GM12878 (cell line): ENCODE measurements around the gene CHD6. TPM values are rescaled to one million over a fixed set of nuclear protein-coding genes. Genes with fewer than 3 reads are reported as not detected.
A peak's percentile ranks its signal among the peaks of the same experiment; 100 is the strongest.

Experiments used
- ATAC-seq: fragments of 200-7000 bp; cut with Tn5 transposase; 3 replicates; pipeline ENCODE4 v1.9.1; 2020; ENCODE audit warnings: mild to moderate bottlenecking, moderate library complexity
- BruUV-seq: library from RNA; stranded (reverse); fragments of 400-500 nt; replicated peaks from 2 replicates; lab custom pipeline; 2021; lab: Mats Ljungman, UMichigan
- CTCF ChIA-PET: fragments of 300-600 bp; sonication (Branson Sonifier 250); formaldehyde crosslinking; extraction: SDS; loops from one replicate; lab custom pipeline; 2021; ENCODE audit warnings: inconsistent platforms; lab: Yijun Ruan, JAX
- POLR2A ChIA-PET: fragments of 350-600 bp; formaldehyde crosslinking; extraction: SDS; loops from one replicate; lab custom pipeline; 2021; ENCODE audit warnings: inconsistent platforms; lab: Charles Lee
- RAD21 ChIA-PET: fragments of 300-600 bp; sonication (Branson Sonifier 250); formaldehyde crosslinking; loops from one replicate; lab custom pipeline; 2023; ENCODE audit warnings: antibody characterized with exemption; ENCODE audit not compliant: unreplicated experiment; lab: Charles Lee
- SMC1A ChIA-PET: fragments of 300-600 bp; sonication (Branson Sonifier 250); formaldehyde crosslinking; loops from one replicate; lab custom pipeline; 2023; ENCODE audit not compliant: unreplicated experiment, uncharacterized antibody; lab: Charles Lee
- DNase-seq: peaks from one replicate; pipeline ENCODE4 v3.0.0-alpha.2; 2011; ENCODE audit warnings: low read depth, low spot score
- FAIRE-seq: peaks from 3 replicates; lab custom pipeline; 2011; peaks lifted over from hg19 to GRCh38; lab: Jason Lieb, UNC
- H2AFZ ChIP-seq: 2 replicates; pipeline ENCODE4 v1.6.0; 2011; ENCODE audit warnings: low read depth, low read length, control low read depth; ENCODE audit not compliant: control insufficient read depth
- H3K27ac ChIP-seq: 2 replicates; pipeline ENCODE4 v1.5.1; 2011; ENCODE audit warnings: control low read depth; ENCODE audit not compliant: control insufficient read depth, insufficient read depth
- H3K27me3 ChIP-seq, 2 experiments: replicated peaks in 1 of 2; 2 replicates each; pipeline versions ENCODE4 v1.6.0 to v1.6.1; 2011; ENCODE audit warnings: low read length in 1 of 2; ENCODE audit not compliant: control insufficient read depth in 2 of 2, insufficient read depth in 2 of 2
- H3K36me3 ChIP-seq, 2 experiments: 2 replicates each; pipeline ENCODE4 v1.5.1; 2011; ENCODE audit warnings: low read length in 1 of 2; ENCODE audit not compliant: control insufficient read depth in 2 of 2, insufficient read depth in 2 of 2
- H3K4me1 ChIP-seq: 2 replicates; pipeline ENCODE4 v1.6.1; 2011; ENCODE audit warnings: mild to moderate bottlenecking, low read length, moderate library complexity, mixed read lengths; ENCODE audit not compliant: control insufficient read depth, insufficient read depth
- H3K4me2 ChIP-seq: 2 replicates; pipeline ENCODE4 v1.6.0; 2011; ENCODE audit warnings: control low read depth; ENCODE audit not compliant: control insufficient read depth, insufficient read depth
- H3K4me3 ChIP-seq: fragments of 200-600 bp; sonication (generic); 2 replicates; pipeline ENCODE4 v1.5.1; 2016
- H3K79me2 ChIP-seq: 2 replicates; pipeline ENCODE4 v1.6.0; 2011; ENCODE audit warnings: low read length; ENCODE audit not compliant: control insufficient read depth, insufficient read depth
- H3K9ac ChIP-seq: 2 replicates; pipeline ENCODE4 v1.8.0; 2011; ENCODE audit warnings: low read length, control low read depth, mixed read lengths; ENCODE audit not compliant: control insufficient read depth, insufficient read depth
- H3K9me3 ChIP-seq: replicated peaks from 3 replicates; pipeline ENCODE4 v1.5.1; 2011; ENCODE audit warnings: mild to moderate bottlenecking, low read length; ENCODE audit not compliant: control insufficient read depth, insufficient read depth
- H4K20me1 ChIP-seq: 2 replicates; pipeline ENCODE4 v1.6.0; 2011; ENCODE audit not compliant: control insufficient read depth, insufficient read depth
- CREM ChIP-seq: IDR thresholded peaks from 2 replicates; pipeline ENCODE4 v1.6.1; 2014; ENCODE audit warnings: antibody characterized with exemption, low read depth
- EGR1 ChIP-seq, 2 experiments: IDR thresholded peaks; 1 replicate in 1 of 2; 2 replicates in 1 of 2; pipeline ENCODE4 v1.6.1; 2011 to 2012; ENCODE audit warnings: low read depth in 2 of 2, low read length in 2 of 2, borderline replicate concordance in 1 of 2, mild to moderate bottlenecking in 1 of 2, moderate library complexity in 1 of 2
- ETV6 ChIP-seq, 2 experiments: fragments of 450-650 bp in 1 of 2; IDR thresholded peaks in 1 of 2; conservative IDR thresholded peaks in 1 of 2; 2 replicates each; pipeline ENCODE4 v1.6.1; 2014; ENCODE audit warnings: antibody characterized with exemption in 1 of 2, borderline replicate concordance in 1 of 2, low read depth in 1 of 2, mild to moderate bottlenecking in 1 of 2, moderate library complexity in 1 of 2
- HDAC6 ChIP-seq: fragments of 200-600 bp; sonication (generic); IDR thresholded peaks from one replicate; pipeline ENCODE4 v1.8.0; 2017; ENCODE audit warnings: antibody characterized with exemption; ENCODE audit not compliant: unreplicated experiment
- MEF2A ChIP-seq: IDR thresholded peaks from 2 replicates; pipeline ENCODE4 v1.6.1; 2011; ENCODE audit warnings: low read depth, mild to moderate bottlenecking, low read length, moderate library complexity; ENCODE audit not compliant: insufficient read depth
- NR2C1 ChIP-seq: fragments of 450-650 bp; IDR thresholded peaks from 2 replicates; pipeline ENCODE4 v1.6.1; 2017; ENCODE audit warnings: antibody characterized with exemption, mild to moderate bottlenecking, moderate library complexity
- PKNOX1 ChIP-seq: fragments of 450-650 bp; IDR thresholded peaks from 2 replicates; pipeline ENCODE4 v1.6.1; 2016; ENCODE audit warnings: mild to moderate bottlenecking
- WGBS: methylation state at CpG from one replicate; pipeline ENCODE4 v1.1.6; 2016; ENCODE audit warnings: low lambda C conversion rate; ENCODE audit not compliant: insufficient replicate concordance, insufficient coverage; ENCODE audit errors: missing lambda C conversion rate; 5-methylcytosine and 5-hydroxymethylcytosine counted together
- in situ Hi-C: fragments of 300-500 bp; cut with MboI; formaldehyde crosslinking; loops from 9 replicates; pipeline ENCODE4 v1.14.3; 2018; ENCODE audit warnings: mixed read lengths
- intact Hi-C: fragments of 100-400 bp; cut with micrococcal nuclease; formaldehyde crosslinking; loops from one replicate; pipeline ENCODE4 v1.14.2; 2022; ENCODE audit not compliant: unreplicated experiment
- polyA plus RNA-seq, 11 experiments: library from polyadenylated mRNA; depleted of rRNA in 4 of 11; unstranded in 6 of 11; stranded (reverse) in 5 of 11; fragments of >200 nt; fragmentation: Nextera tagmentation in 4 of 11; fragmentation: Illumina TruSeq in 1 of 11; extraction: Ambion mirVana in 4 of 11; extraction: Trizol in 1 of 11; gene quantifications; 1 replicate in 1 of 11; 2 replicates in 10 of 11; pipeline versions ENCODE4 v1.2.1 to v1.2.3, GENCODE V29; 2011 to 2016; ENCODE audit warnings: inconsistent platforms in 2 of 11, missing spikeins in 2 of 11, low read depth in 1 of 11
- total RNA-seq, 4 experiments: library from RNA; depleted of rRNA in 3 of 4; stranded (reverse); fragments of >200 nt in 3 of 4; fragmentation: Illumina TruSeq in 1 of 4; extraction: Trizol in 1 of 4; gene quantifications; 2 replicates each; pipeline versions ENCODE4 v1.2.1 to v1.2.3, GENCODE V29; 2013 to 2021

Gene CHD6
- total and polyA plus RNA-seq, 10 of the 15 experiments (the other 5 are each of a cell fraction or from before 2014, with no cell fraction given), result 4.3 to 25.5 (median 17.1) TPM

GRCh38 chr20:41619360-41620100 lies 1.4 kb upstream of the CHD6 start:
- 96% methylated on average over 5 of the region's 5 CpGs for WGBS
- ATAC-seq, result no peak
- ChIA-PET CTCF (interaction anchor here (0.7 to 1.0 kb wide), 2 partner anchors 11 to 35 kb away, joined by 5 read pairs; no protein-coding TSS in a partner anchor), RAD21 (no interaction called here), POLR2A (no interaction called here), SMC1A (interaction anchor here (0.7 to 1.8 kb wide), 7 partner anchors 9 to 120 kb away, joined by 3 to 5 read pairs (median 3); no protein-coding TSS in a partner anchor)
- H2AFZ ChIP-seq, result no peak overlapping the region; the same call in 1 of the 2 replicates
- no peak for FAIRE-seq
- in situ Hi-C loops (no loop called here), intact Hi-C loops (loop anchor here (5.0 kb wide), 1 partner anchor 73 kb away; no protein-coding TSS in a partner anchor)
- no peaks in the 10 kb centered on the region for H3K36me3 ChIP-seq
- peaks cover 29% of the 10 kb centered on the region for H3K79me2 ChIP-seq
- H3K9me3 ChIP-seq, result no peaks in the 10 kb centered on the region
- no peaks in the 10 kb centered on the region; a peak in 1 of 4 replicates for H3K27me3 ChIP-seq
- H3K4me1 ChIP-seq, result no peaks in the 10 kb centered on the region; the same call in 1 of the 2 replicates
- no TSS peak for BruUV-seq
- H4K20me1 ChIP-seq, result no peaks in the 10 kb centered on the region
- H3K9ac ChIP-seq, result no peak overlapping the region
- H3K27ac ChIP-seq, result no peak overlapping the region
- no peak overlapping the region; the same call in 1 of the 2 replicates for H3K4me2 ChIP-seq
- H3K4me3 ChIP-seq, result peak overlapping the region; percentile 61; the same call in 1 of the 2 replicates
- no peak for DNase-seq
- TF ChIP-seq MEF2A, result no peak
- no peak for TF ChIP-seq CREM
- no peak for TF ChIP-seq EGR1 (IDR thresholded peaks at IDR 0.05; ENCODE audit: borderline replicate concordance in 1 of 2, low read depth in 2 of 2, low read length in 2 of 2)
- TF ChIP-seq ETV6 (conservative IDR thresholded peaks at IDR 0.05 in 1 of 2, IDR thresholded peaks at IDR 0.05 in 1 of 2; ENCODE audit: borderline replicate concordance in 1 of 2, low read depth in 1 of 2), result no peak
- no peak for TF ChIP-seq NR2C1
- TF ChIP-seq HDAC6, result no peak
- TF ChIP-seq PKNOX1, result no peak
